Fibroblast of mammary gland (primary cell): ENCODE measurements around the gene CDHR3.

Experiments used
- DNase-seq: peaks from one replicate; pipeline ENCODE4 v3.0.0-alpha.2; 2010; ENCODE audit warnings: low read depth
- H3K4me3 ChIP-seq: 2 replicates; pipeline ENCODE4 v1.5.1; 2011; ENCODE audit warnings: low read depth, mild to moderate bottlenecking, low read length, moderate library complexity; ENCODE audit not compliant: control insufficient read depth
- TF ChIP-seq, protein P1 (sequence below): conservative IDR thresholded peaks from 2 replicates; pipeline ENCODE4 v1.5.1; 2011; ENCODE audit warnings: low read depth, low read length, inconsistent platforms; ENCODE audit not compliant: control insufficient read depth, insufficient read depth

CDHR3 gene

DNA sequence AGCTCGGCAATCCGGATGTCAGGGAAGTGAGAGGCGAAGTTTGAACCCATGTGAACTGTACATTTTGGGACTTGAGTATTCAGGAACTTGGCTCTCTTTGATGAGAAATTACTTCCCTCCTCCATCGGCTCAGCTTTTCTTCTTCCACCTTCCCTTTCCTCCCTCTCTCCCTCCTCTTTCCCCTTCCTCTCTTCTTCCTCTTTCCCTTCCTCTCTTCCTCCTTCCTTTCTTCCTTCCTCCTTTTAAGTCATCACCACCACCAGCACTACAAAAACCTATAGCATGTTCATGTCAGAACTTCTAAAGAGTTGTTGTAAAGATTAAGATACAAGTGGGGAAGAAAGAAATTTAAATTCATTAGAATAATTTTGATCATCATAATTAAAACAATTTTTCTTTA is 31.9 kb upstream of the CDHR3 start:
- no peak overlapping the region for H3K4me3 ChIP-seq
- TF ChIP-seq, protein P1, sequence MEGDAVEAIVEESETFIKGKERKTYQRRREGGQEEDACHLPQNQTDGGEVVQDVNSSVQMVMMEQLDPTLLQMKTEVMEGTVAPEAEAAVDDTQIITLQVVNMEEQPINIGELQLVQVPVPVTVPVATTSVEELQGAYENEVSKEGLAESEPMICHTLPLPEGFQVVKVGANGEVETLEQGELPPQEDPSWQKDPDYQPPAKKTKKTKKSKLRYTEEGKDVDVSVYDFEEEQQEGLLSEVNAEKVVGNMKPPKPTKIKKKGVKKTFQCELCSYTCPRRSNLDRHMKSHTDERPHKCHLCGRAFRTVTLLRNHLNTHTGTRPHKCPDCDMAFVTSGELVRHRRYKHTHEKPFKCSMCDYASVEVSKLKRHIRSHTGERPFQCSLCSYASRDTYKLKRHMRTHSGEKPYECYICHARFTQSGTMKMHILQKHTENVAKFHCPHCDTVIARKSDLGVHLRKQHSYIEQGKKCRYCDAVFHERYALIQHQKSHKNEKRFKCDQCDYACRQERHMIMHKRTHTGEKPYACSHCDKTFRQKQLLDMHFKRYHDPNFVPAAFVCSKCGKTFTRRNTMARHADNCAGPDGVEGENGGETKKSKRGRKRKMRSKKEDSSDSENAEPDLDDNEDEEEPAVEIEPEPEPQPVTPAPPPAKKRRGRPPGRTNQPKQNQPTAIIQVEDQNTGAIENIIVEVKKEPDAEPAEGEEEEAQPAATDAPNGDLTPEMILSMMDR: no peak
- DNase-seq: no peak

DNA sequence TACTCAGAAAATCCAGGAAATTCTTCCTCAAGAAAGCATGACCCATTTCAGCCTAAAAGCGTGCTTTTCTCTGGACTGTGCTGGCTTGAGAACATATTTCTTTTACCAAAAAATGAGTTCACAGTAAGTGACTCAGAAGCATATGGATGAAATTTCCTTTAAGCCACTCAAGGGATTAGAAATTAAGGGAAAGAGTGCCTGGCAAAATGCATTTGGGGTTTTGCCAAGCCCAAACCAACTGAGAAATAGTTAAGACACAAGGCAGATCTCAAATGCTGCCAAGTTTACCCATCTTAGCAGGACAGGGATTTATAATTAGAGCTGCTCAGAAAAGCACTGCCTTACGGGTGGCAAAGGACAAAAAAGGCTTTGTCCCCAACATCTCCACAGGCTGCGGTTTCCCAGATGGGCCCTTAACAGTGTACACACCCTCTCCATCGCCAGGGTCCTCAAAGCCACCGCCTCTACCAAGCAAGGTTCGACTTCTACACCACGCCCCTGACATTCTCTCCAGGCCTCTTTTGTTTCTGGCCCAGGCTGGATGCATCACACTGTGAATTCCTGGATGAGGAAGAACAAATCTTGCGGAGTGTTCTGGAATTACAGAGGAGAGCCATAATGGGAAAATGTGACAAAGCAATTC is 30.1 kb upstream of the CDHR3 start:
- TF ChIP-seq, protein P1: no peak
- H3K4me3 ChIP-seq: no peak overlapping the region
- peak; percentile 98 for DNase-seq

DNA sequence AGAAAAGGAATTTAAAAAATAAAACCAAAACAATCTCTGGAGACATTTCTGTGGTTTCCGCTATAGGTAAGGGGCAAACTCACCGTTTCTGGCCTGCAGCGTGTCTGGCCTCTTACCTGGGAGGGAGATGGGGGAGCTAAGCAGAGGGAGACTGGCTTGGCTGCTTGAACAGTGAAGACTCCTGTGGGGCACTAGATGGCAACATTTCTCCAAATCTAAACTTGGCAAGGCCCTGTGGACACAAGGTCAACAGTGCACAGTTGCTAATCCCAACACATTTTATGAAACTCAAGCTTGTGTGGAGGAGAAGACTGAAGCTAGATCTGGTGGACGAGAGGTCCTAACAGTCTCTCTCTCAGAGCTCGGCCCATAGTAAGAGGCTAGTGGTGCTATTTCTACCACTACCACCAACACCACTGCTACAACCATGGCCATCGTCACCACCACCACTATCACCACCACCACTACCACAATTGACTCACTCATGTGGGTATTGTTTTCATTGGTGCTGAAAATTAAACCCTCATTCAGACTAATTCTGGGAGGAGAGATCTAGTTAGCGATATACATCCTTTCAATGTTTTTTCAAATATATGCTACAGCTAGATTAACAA is 28.4 kb upstream of the CDHR3 start:
- TF ChIP-seq, protein P1: peak; percentile 51
- H3K4me3 ChIP-seq: no peak overlapping the region
- peak; percentile 80 for DNase-seq

DNA sequence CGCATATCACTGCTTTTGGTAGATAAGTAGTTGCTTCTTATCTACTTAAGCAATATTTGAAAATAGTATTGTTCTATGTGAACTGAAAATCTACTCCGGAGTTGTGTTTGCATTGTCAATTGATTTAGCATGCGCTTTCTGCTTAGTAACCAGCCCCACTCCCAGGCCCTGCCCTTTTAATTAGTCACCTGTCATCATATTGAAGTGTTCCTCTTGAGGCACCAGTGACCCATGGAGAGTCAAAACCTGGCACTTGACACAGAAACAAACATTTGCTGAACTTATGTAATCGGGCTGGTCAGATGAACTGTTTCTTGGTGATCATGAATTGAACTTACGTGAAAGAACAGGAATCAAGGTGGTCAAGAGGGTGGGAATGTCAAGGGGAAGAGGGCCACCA is 27.8 kb upstream of the CDHR3 start:
- TF ChIP-seq, protein P1: no peak
- H3K4me3 ChIP-seq: no peak overlapping the region
- DNase-seq: no peak

DNA sequence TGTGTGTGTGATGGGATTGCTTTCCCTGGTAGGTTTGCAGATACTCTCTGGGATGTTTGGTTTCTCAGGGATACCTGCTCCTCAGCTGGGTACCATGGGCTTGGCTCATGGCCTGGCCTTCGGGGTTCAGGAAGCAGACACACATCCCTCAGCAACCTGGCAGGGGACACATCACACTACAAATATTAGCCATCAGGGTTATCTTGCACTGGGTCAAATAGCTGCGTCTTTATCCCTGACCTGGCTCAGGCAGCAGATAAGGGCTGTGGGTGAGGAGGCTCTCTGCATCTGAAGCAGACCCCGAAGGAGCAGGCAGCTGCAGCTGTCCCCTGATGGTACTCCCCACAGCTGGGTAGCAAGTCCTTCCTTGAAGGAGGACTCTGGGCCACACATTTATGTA is 25.7 kb upstream of the CDHR3 start:
- H3K4me3 ChIP-seq: no peak overlapping the region
- DNase-seq: no peak
- TF ChIP-seq, protein P1: no peak

DNA sequence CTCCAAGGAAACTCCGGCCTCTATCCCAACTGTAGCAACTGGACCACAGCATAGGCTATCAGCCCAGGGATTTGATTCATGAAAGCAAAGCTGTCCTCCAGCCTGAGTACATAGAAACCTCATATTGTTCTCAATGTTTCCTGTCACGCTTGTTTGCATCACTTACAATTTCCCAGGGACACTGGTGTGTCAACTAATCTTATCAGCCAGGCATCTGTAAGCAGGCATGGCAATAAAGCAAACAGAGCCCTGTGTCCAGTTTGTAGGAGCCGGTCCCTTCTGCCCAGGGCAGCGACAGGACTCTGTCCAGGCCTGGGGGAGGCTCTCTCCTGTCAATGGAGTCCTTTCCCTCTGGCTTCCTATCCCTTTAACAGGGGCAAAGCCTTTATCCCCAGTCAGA is 23.0 kb upstream of the CDHR3 start:
- no peak overlapping the region for H3K4me3 ChIP-seq
- TF ChIP-seq, protein P1: no peak
- DNase-seq: no peak
